HG03521 (cell line): ENCODE data around the gene OR6C1.
"Not testable (repeated sequence)": the region's sequence is repeated elsewhere in the genome, so short reads cannot be mapped to it uniquely, and the experiment has no call there.

Source experiments
- ATAC-seq: cut with Tn5 transposase; IDR thresholded peaks from one replicate; pipeline ENCODE4 v1.9.1; 2021; ENCODE audit warnings: mild to moderate bottlenecking, moderate library complexity; ENCODE audit not compliant: unreplicated experiment

OR6C1 gene

DNA sequence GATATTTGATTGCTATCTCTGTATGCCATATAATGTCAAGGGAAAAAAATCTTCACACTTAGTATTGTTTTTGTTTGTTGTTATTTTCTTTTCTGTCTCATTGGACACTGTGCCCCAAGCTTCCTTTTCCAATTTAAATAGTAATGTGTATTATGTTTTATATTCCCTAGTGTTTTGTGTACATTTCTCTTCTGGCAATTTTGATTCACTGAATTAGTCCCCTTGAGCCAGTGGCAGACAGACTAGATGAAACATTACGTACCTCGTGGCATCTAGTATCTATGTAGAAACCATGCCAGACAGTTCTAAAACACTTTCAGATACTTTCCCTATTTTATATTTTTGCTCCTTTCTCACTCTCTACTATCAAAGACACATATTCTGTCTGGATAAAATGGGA is at the start of gene OR6C1:
TSS of gene OR6C1 (plus strand) at position 301 of the 400 bp plus-strand sequence. CDS start 6,257 bp downstream, outside the sequence.
- no peak for ATAC-seq

DNA sequence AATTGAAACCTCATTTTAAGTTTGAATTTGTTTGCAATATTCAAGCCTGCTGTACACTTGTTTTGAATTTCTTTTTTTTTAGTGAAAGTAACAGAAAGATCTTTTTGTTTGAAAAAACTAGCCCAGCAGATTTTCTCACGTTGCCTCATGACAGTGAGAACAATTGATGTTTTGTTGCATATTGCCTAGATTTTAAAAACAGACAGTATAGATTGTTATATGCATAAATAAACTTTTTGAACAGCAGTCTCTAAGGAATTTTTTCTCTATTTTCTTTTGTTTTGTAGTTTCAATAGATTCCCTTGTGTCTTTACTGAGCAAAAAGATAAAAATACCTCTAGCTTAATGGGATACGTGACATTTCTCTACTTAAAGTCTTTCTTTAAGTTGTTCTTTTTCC is 33.2 kb upstream of the OR6C1 start:
- no peak for ATAC-seq

DNA sequence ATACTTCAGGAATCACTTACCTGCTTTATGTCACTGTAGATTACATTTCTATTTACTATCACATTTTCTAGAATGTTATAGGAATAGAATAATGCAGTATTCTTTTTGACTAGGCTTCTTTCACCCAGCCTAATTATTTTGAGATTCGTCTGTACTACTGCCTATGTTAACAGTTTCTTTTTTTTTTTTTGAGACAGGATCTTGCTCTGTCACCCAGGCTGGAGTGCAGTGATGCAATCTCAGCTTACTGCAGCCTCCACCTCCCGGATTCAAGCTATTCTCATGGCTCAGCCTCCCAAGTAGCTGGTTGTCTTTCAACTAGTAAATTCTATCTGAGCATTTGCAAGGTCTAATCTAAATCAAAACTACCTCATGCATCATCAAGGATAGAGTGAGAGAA is 24.1 kb upstream of the OR6C1 start:
- no peak for ATAC-seq

DNA sequence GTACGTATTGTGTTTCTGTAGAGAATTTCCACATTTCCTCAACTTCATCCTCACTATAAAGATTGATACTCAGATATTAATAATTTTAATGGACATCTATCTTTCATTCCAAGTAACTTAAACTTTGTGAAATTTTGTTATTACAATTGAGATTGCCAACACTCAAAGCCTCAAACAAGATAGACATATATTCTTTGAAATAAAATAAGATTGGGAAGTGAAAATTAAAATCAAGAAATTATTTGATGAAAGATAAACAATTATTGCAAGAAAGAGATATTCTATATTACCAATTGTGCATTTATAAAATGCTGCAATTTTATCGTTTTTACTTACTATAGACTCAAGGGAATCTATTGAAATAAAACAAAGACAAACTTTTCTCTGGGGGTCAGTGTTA is 17.7 kb upstream of the OR6C1 start, which contains the start of gene OR6C6:
TSS of gene OR6C6 (minus strand) at position 101 of the 400 bp plus-strand sequence. CDS start 1,337 bp downstream, outside the sequence.
- no peak for ATAC-seq

DNA sequence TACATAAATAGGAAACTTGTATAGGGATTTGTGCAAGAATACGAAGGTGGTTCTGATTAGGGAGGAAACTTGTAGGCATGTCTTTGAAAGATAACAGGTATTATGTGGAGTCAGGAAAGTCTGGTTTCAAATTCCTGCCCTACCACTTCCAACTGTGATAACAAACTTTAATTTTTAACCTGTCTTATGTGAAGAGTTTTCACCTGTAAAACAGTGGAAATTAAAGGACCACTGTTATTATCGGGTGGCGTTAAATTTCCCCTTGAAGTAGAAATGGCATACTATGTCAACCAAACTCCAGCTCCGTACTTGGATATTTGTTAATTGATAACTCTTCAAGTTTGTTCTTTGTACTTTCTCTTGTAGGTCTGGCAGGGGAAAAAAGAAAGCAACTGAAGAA is 6.1 kb downstream of the OR6C1 start:
- no peak for ATAC-seq

DNA sequence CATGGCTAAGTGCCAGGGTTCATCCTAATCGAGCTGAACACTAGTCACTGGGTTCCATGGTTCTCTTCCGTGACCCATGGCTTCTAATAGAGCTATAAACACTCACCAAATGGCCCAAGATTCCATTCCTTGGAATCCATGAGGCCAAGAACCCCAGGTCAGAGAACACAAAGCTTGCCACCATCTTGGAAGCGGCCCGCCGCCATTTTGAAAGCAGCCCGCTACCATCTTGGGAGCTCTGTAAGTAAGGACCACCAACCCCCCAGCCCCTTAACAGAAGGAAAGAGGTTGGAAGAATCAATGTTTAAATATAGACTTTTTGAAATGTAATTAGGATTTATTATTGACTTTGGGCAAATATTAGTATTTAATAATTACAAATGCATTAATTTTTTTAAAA is 11.7 kb downstream of the OR6C1 start:
- not testable (repeated sequence) for ATAC-seq

DNA sequence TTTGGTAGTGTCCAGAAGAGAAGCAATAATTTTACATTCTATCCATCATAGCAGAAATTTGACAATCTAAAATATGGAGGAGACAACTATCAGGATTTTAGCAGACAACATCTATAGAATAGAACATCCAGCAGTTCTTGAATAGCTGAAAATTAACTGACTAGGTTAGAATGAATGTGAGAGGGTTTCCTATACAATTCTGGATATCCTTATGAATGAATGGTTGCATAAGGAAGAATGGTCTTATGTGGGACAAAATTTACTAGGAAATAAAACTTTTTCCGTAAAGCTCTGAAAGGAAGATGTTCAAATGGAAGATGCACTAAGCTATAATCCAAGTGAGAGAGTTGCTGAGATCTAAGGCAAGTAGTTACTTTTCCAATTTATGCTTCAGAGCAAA is 16.3 kb downstream of the OR6C1 start, which contains the start of gene OR6C3:
TSS of gene OR6C3 (plus strand) at position 301 of the 400 bp plus-strand sequence. CDS start 955 bp downstream, outside the sequence.
- no peak for ATAC-seq

DNA sequence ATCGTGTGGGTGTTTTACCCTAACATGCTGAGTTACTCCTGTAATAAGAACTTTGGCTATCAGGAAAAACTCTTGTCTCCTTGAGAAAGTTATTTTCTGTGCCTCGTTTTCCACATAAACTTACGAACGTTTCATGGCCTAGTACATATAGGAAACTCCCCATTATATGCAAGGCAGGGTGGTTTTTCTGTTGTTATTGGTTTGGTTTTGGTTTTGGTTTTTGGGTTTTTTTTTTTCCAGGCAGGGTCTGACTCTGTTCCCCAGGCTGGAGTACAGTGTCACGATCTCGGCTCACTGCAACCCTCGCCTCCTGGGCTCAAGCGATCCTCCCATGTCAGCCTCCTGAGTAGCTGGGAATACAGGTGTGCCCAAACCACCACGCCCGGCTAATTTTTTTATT is 21.9 kb downstream of the OR6C1 start:
- no peak for ATAC-seq

DNA sequence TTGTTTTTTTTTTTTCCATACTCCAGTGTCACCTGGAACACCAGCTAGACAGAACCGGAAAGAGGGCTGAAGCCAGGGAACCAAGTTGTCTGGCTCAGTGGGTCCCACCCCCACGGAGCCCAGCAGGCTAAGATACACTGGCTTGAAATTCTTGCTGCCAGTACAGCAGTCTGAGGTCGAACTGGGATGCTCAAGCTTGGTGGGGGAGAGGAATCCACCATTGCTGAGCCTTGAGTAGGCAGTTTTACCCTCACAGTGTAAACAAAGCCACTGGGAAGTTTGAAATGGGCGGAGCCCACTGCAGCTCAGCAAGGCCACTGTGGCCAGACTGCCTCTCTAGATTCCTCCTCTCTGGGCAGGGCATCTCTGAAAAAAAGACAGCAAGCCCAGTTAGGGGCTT is 41.2 kb downstream of the OR6C1 start:
- not testable (repeated sequence) for ATAC-seq

DNA sequence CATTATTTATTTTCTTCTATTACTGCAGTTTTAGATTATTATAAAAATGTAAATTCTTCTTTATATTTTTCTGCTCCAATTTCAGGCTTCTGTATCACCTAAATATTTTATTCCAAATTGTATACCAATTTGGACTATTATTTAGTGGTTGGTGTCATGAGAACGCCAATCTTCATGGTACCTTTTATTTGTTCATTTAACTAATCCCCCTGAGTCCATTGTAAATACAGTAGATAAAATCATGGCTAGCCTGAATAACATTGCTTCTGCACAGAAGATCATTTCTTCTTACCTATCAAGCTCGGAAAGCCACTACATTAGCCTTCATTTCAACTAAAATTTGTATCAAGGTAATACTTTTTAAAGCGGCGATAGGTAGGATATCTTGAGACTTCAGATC is 48.5 kb downstream of the OR6C1 start, which contains the start of gene OR6C75:
TSS of gene OR6C75 (plus strand) at position 301 of the 400 bp plus-strand sequence. CDS start 2,136 bp downstream, outside the sequence.
- ATAC-seq = no peak

DNA sequence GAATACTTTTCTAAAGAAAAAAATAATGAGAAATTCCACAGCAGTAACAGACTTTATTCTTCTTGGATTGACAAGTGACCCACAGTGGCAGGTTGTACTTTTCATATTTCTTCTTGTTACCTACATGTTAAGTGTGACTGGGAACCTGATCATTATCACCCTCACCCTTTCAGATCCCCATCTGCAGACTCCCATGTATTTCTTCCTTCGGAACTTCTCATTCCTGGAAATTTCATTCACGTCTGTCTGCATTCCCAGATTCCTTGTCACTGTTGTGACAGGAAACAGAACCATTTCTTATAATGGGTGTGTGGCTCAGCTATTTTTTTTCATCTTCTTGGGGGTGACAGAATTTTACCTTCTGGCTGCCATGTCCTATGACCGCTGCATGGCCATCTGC is 50.9 kb downstream of the OR6C1 start:
- no peak for ATAC-seq
